ENCODE results near the gene BCL2L13. TPM values are rescaled to one million over a fixed set of nuclear protein-coding genes. Genes with fewer than 3 reads are reported as not detected.

BCL2L13 gene, protein sequence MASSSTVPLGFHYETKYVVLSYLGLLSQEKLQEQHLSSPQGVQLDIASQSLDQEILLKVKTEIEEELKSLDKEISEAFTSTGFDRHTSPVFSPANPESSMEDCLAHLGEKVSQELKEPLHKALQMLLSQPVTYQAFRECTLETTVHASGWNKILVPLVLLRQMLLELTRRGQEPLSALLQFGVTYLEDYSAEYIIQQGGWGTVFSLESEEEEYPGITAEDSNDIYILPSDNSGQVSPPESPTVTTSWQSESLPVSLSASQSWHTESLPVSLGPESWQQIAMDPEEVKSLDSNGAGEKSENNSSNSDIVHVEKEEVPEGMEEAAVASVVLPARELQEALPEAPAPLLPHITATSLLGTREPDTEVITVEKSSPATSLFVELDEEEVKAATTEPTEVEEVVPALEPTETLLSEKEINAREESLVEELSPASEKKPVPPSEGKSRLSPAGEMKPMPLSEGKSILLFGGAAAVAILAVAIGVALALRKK
- total RNA-seq (2022; extraction: Qiagen RNA extraction; ENCODE audit: low read depth), result 30.1 to 36.3 TPM (median 32.7 TPM) in 5 replicates

DNA sequence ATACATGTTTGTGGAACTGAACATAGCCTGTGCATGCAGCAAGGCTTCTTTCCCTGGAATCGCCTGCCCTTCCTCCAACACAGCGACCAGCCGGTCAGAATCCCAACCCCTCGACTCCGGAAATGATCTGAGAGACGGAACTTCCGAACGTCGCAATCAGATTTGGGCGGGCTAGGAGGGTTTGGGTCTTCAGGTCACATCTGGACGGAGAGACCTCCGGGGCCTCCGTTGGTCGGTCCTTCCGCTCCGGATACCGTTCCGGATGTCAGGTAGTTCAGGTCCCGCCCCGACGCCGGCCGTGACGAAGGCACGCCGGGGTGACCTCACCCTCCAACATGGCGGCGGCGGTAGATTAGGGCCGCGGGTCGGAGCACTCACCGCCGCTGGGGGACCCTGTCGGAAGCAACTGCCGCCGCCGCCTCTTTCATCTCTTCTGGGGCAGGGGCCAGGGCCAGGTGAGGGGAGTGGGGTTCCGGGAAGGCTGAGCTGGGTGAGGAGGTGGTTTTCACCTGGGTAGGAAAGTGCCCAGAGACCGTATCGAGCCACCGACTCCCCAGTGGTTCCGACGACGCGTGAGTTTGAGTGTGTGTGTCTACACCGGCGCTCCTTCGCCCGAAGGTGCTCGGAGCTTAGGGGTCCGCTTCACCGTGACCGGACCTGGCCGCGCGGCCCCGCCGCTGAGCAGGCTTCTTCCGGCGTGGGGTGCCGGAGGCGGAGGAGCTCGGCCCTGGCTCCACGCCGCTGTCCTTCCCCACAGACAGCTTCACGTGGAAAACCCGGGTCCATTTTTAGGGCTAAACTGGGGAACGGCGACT lies at the start of gene BCL2L13:
BCL2L13 (plus strand) TSS at position 326 of the 815 bp plus-strand sequence. CDS start 16,955 bp downstream, outside the sequence.

DNA sequence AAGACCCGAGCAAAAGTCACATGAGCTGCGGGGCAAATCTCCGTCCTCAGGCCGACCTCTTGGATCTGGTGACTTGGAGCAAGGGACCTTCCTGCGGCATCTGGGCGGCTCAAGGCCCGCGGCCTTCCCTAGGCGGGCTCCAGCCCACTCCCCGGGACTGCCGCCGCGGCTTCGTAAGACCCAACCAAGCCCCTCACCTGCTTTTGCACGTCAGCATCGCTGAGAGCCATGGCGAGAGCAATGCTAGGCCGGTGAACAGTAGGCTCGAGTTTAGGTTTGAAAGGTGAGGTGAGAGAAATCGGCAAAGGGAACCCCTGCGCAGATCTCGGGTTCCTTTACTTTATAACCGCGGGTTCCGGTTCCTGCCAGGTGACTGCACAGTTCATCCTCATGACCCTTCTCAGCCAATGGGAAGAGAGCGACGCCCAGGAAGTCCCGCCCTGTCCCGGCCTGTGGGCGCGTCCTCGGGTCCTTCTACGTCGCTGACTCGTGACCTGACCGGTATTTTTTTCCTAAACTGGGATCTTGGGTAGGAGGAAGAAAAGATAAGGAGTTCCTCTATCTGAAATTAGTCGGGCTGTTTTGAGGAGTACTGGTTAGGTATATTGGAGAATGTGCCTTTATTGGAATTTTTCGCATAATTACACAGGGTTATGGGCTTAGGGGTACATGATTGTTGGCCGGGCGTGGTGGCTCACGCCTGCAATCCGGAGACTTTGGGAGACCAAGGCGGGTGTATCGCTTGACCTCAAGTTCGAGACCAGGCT lies 10.0 kb upstream of the BCL2L13 start, which contains the start of gene ATP6V1E1:
ATP6V1E1 (minus strand) TSS at position 344 of the 767 bp plus-strand sequence; CDS start at position 230, 114 bp downstream.

DNA sequence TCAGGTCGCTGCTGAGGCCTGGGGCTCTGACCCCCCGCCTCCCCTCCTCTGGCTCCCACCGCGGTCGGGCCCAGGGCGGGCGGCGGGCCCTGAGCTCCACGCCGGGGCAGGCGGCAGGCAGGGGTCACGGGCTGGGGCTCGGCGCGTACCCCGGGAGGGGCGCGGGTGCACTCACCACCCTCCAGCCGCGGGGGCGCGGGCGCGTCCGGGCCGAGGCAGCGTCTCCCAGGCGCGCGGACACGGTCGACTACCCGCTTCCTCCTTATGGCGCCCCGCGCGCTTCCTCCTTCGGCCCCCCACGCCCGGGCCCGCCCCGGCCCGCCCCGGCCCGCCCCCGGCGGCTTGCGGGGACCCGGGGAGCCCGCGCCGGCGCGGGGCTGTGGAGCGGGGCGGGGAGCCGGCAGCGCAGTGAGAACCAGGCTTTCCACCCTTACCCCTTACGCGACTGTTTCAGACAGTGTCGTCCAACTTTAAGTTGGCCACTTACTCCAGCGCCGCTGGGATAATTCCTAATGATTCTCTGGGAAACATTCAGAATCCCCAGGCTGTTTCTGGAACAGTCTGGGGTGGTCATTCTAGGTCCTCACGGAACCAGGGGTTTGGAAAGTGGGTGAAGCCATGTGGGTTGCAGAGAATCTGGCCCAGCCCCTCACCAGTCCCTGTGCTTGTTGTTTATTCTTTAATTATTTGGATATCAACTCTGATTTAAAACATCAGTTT lies 135.8 kb downstream of the BCL2L13 start, which contains the start of gene BID:
BID (minus strand) TSS at position 264 of the 720 bp plus-strand sequence. CDS start 24,353 bp downstream, outside the sequence.

Other genes starting within 250 kb of the BCL2L13 start
- gene SLC25A18, start 75.3 kb upstream of the BCL2L13 start, total RNA-seq (2022; extraction: Qiagen RNA extraction; ENCODE audit: low read depth), result 0.06 TPM in 1 of 5 replicates, not detected in the others
- 118 to 147 TPM (median 126 TPM) in 5 replicates for gene ATP6V1E1, start 10.0 kb upstream of the BCL2L13 start, total RNA-seq (2022; extraction: Qiagen RNA extraction; ENCODE audit: low read depth)
- 50.2 to 78.7 TPM (median 76.1 TPM) in 5 replicates for gene BID, start 135.7 kb downstream of the BCL2L13 start, total RNA-seq (2022; extraction: Qiagen RNA extraction; ENCODE audit: low read depth)

All from A549 treated with RU486 at 1 μM for 4 hours (cell line).